IPS-20b (cell line): ENCODE measurements around the gene GAL3ST2.
"Not testable (repeated sequence)": the region's sequence is repeated elsewhere in the genome, so short reads cannot be mapped to it uniquely, and the experiment has no call there.

Source experiments
- H3K27ac ChIP-seq: one replicate; pipeline ENCODE4 v1.5.1; 2013; ENCODE audit warnings: low read length
- H3K27me3 ChIP-seq: 2 replicates; pipeline ENCODE4 v1.6.1; 2013; ENCODE audit warnings: mild to moderate bottlenecking, low read length, inconsistent platforms; ENCODE audit not compliant: insufficient read depth
- H3K36me3 ChIP-seq: 2 replicates; pipeline ENCODE4 v1.6.1; 2013; ENCODE audit warnings: low read depth, mild to moderate bottlenecking, inconsistent platforms, low read length, moderate library complexity; ENCODE audit not compliant: insufficient read depth
- H3K4me1 ChIP-seq: 2 replicates; pipeline ENCODE4 v1.6.1; 2013; ENCODE audit warnings: mild to moderate bottlenecking, control low read depth, inconsistent platforms, low read length, moderate library complexity; ENCODE audit not compliant: insufficient read depth
- H3K4me3 ChIP-seq: 2 replicates; pipeline ENCODE4 v1.5.1; 2013; ENCODE audit warnings: mild to moderate bottlenecking, low read length, inconsistent platforms
- H3K9ac ChIP-seq: 2 replicates; pipeline ENCODE4 v1.6.1; 2013; ENCODE audit warnings: low read depth, mild to moderate bottlenecking, inconsistent platforms, low read length, moderate library complexity
- H3K9me3 ChIP-seq: 2 replicates; pipeline ENCODE4 v1.6.1; 2013; ENCODE audit warnings: mild to moderate bottlenecking, low read depth, low read length, inconsistent platforms; ENCODE audit not compliant: insufficient read depth

The GAL3ST2 gene

GRCh38 chr2:241798631-241799521, 22.3 kb downstream of the GAL3ST2 start:
- Histone ChIP-seq H3K9me3 (no peaks in the 10 kb centered on the region), H3K9ac (no peak overlapping the region), H3K27ac (no peak overlapping the region), H3K27me3 (peaks cover 14% of the 10 kb centered on the region), H3K4me1 (no peaks in the 10 kb centered on the region), H3K4me3 (no peak overlapping the region), H3K36me3 (no peaks in the 10 kb centered on the region)

- Histone ChIP-seq H3K36me3 (no peaks in the 10 kb centered on the region), H3K4me1 (peaks cover 6% of the 10 kb centered on the region), H3K4me3 (no peak overlapping the region), H3K9me3 (no peaks in the 10 kb centered on the region), H3K27me3 (peaks cover 22% of the 10 kb centered on the region), H3K9ac (no peak overlapping the region), H3K27ac (no peak overlapping the region)
Observed at GRCh38 chr2:241799522-241800197, 23.0 kb downstream of the GAL3ST2 start.

- H3K9ac ChIP-seq, H3K4me1 ChIP-seq, H3K9me3 ChIP-seq, H3K4me3 ChIP-seq, H3K36me3 ChIP-seq, H3K27ac ChIP-seq: not testable (repeated sequence)
- peaks cover 25% of the 10 kb centered on the region for H3K27me3 ChIP-seq
Observed at GRCh38 chr2:241800198-241800903, 23.7 kb downstream of the GAL3ST2 start.

- H3K4me1 ChIP-seq = peaks cover 9% of the 10 kb centered on the region
- no peak overlapping the region for H3K27ac ChIP-seq
- no peaks in the 10 kb centered on the region for H3K9me3 ChIP-seq
- H3K4me3 ChIP-seq = no peak overlapping the region
- no peak overlapping the region for H3K9ac ChIP-seq
- no peaks in the 10 kb centered on the region for H3K36me3 ChIP-seq
- H3K27me3 ChIP-seq = peaks cover 25% of the 10 kb centered on the region
Observed at GRCh38 chr2:241801611-241802420, 25.2 kb downstream of the GAL3ST2 start.

GRCh38 chr2:241802421-241803318, 26.0 kb downstream of the GAL3ST2 start:
- Histone ChIP-seq H3K4me1 (peaks cover 9% of the 10 kb centered on the region), H3K9me3 (no peaks in the 10 kb centered on the region), H3K36me3 (no peaks in the 10 kb centered on the region), H3K9ac (no peak overlapping the region), H3K27ac (no peak overlapping the region), H3K4me3 (no peak overlapping the region), H3K27me3 (peaks cover 25% of the 10 kb centered on the region)

GRCh38 chr2:241803387-241804325, 27.0 kb downstream of the GAL3ST2 start:
- no peak overlapping the region for H3K9ac ChIP-seq
- H3K4me1 ChIP-seq = peaks cover 13% of the 10 kb centered on the region
- H3K27ac ChIP-seq = no peak overlapping the region
- peak overlapping the region; percentile 63; the same call in 1 of the 2 replicates for H3K4me3 ChIP-seq
- H3K9me3 ChIP-seq = no peaks in the 10 kb centered on the region
- peaks cover 31% of the 10 kb centered on the region for H3K27me3 ChIP-seq
- H3K36me3 ChIP-seq = no peaks in the 10 kb centered on the region

GRCh38 chr2:241804326-241805229, 28.0 kb downstream of the GAL3ST2 start:
- H3K9ac ChIP-seq = no peak overlapping the region
- peaks cover 13% of the 10 kb centered on the region for H3K4me1 ChIP-seq
- no peaks in the 10 kb centered on the region for H3K9me3 ChIP-seq
- H3K4me3 ChIP-seq = peak overlapping the region; percentile 63; the same call in 1 of the 2 replicates
- no peak overlapping the region for H3K27ac ChIP-seq
- peaks cover 32% of the 10 kb centered on the region for H3K27me3 ChIP-seq
- H3K36me3 ChIP-seq = no peaks in the 10 kb centered on the region

GRCh38 chr2:241806217-241806616, 29.6 kb downstream of the GAL3ST2 start:
- not testable (repeated sequence) for H3K9me3 ChIP-seq, H3K27ac ChIP-seq

GRCh38 chr2:241808051-241808720, 31.6 kb downstream of the GAL3ST2 start:
- H3K4me3 ChIP-seq = no peak overlapping the region
- H3K4me1 ChIP-seq = peaks cover 13% of the 10 kb centered on the region
- H3K27me3 ChIP-seq = peaks cover 24% of the 10 kb centered on the region
- no peaks in the 10 kb centered on the region for H3K9me3 ChIP-seq
- no peak overlapping the region for H3K27ac ChIP-seq
- H3K36me3 ChIP-seq = no peaks in the 10 kb centered on the region
- no peak overlapping the region; the same call in 1 of the 2 replicates for H3K9ac ChIP-seq

More at GRCh38 chr2:241806217-241806616, 29.6 kb downstream of the GAL3ST2 start:
- not testable (repeated sequence) for H3K9ac ChIP-seq, H3K4me3 ChIP-seq, H3K36me3 ChIP-seq
- Histone ChIP-seq H3K4me1 (peaks cover 13% of the 10 kb centered on the region), H3K27me3 (peaks cover 32% of the 10 kb centered on the region)
